ENCODE measurements around the gene CYSLTR2.

GRCh38 chr13:48640767-48641166 is 13.0 kb upstream of the CYSLTR2 start:
- no peak for TF ChIP-seq CTCF (conservative IDR thresholded peaks at IDR 0.05; ENCODE audit: low read length)
- no peak for TF ChIP-seq EZH2phosphoT487 (IDR thresholded peaks at IDR 0.05; ENCODE audit: borderline replicate concordance, low read depth, low read length)
